Measurements from ENCODE around the gene SHANK3.

GRCh38 chr22:50672041-50672440 is 582 bp upstream of the SHANK3 start:
- TF ChIP-seq TAF1 (IDR thresholded peaks at IDR 0.05; ENCODE audit: borderline replicate concordance, insufficient read depth, low read length) (no peak), POLR2AphosphoS5 (IDR thresholded peaks at IDR 0.05; ENCODE audit: low read depth, low read length) (no peak), SIN3A (IDR thresholded peaks at IDR 0.05; ENCODE audit: borderline replicate concordance, insufficient read depth, low read length) (no peak)
